GM18520 (cell line): ENCODE measurements around the gene PARD3.

Experiments used
- ATAC-seq: cut with Tn5 transposase; IDR thresholded peaks from one replicate; pipeline ENCODE4 v1.9.1; 2021; ENCODE audit not compliant: unreplicated experiment

Gene PARD3

GRCh38 chr10:34152434-34152833, 662.7 kb downstream of the PARD3 start:
- no peak for ATAC-seq

DNA sequence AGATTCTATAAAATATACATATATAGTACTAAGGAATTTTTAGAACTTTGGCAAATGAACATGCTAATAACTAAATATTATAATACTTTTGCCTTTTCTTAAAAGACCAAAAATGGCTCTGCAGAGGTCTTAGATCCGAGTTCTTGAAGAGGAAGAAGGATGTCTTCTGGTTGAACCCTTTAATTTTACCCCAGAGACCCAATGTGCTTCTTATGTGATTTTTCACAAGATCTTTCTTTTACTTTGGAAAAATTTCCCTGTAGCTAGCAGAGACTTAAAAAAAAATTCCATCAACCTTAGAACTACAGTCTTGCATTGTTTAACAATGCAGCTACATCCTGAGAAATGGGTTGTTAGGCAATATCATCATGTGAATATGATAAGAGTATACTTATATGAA, 663.2 kb downstream of the PARD3 start:
- no peak for ATAC-seq

- no peak for ATAC-seq
Observed at GRCh38 chr10:34151481-34151880, 663.6 kb downstream of the PARD3 start.

DNA sequence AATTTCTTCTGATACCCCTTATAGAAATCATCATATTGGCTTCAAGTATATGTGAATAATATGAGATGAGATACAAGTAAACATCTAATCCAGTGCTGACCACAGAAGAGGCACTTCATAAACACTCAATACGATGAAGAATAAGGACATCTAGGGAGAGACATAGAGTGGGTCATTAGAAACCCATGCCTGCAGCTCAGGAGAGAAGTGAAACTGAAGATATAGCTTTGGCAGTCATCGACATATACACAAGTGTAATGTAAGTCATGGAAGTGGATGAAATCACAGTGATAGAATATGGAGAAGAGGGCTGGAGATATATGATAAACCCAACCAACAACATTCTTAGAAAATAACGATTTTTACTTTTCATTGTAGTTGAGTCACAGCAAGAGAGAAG, 665.0 kb downstream of the PARD3 start:
- ATAC-seq: no peak

GRCh38 chr10:34148305-34148657, 666.8 kb downstream of the PARD3 start:
- ATAC-seq: no peak

GRCh38 chr10:34147641-34148304, 667.3 kb downstream of the PARD3 start:
- ATAC-seq: no peak

DNA sequence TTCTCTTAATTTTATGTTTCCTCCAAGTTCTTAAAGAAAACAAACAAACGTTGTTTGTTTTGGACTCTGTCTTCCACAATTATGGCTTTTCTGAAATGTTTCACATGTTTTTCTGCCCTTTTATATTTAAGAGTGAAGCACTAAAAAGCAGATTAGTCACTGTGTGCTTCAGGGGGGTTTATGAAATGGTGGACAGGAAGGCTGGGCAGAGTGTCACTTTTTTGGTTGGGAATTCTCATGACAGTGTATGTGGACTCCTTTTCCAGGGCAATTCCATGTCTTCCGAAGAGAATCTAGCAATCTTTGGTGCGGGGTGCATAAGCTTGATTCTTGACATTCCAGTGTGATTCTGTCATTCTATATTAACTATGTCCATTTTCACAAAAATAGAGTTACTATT, 669.4 kb downstream of the PARD3 start:
- ATAC-seq: no peak

GRCh38 chr10:34143466-34143865, 671.6 kb downstream of the PARD3 start:
- no peak for ATAC-seq

- no peak for ATAC-seq
Observed at GRCh38 chr10:34141032-34141680, 673.9 kb downstream of the PARD3 start.

DNA sequence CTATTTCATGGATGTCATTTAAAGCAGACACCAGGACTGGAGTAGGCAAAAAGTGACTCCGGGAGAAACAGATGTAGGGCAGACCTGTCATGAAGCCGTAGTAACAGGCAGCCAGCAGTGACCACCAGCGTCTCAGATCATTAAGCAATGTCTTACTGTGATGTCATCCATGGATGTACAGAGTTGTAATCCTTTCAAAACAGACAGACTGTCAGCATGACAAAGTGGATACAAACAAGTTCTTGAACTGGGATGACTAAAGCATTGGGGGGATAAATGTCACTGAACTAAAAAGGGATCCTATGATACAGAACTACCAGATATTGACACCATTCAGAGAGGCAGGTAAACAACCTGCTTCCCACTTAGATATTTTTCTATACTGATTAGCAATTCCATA, 675.5 kb downstream of the PARD3 start:
- ATAC-seq: no peak

DNA sequence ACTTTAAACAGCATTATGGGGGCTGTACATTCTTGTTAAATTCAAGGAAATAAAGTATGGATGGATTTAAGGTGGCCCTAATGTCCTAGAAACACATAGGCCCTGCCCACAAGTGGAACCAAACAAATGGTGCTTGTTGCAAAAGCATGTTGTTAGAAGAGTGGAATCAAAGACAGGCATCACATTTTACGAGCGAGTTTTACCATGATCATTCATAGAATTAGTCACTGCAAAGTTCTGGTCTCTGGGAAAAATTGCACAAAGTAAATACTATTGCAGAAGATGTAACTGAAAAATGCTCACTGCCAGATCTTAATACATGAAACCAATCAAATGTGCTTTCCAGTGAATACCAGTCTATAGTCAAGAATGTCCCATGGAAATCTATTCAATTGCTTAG, 677.1 kb downstream of the PARD3 start:
- ATAC-seq: no peak

DNA sequence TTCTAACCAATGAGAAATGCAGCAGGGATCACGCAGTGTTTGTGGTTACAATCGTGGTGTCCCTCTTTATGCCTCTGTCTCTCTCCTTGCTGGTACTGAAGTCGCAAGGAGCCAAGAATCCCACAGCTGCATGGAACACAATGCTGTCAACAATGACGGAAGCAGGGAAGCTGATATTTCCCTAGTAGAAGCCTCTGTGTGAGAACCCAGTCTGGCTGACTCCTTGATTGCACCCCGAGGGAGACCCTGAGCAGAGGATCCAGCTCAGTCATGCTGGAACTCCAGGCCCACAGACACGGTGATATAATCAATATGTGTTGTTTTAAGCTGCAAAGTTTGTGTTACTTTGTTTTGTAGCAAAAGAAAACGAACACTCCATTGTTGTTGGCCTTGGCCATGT, 677.9 kb downstream of the PARD3 start:
- ATAC-seq: no peak

DNA sequence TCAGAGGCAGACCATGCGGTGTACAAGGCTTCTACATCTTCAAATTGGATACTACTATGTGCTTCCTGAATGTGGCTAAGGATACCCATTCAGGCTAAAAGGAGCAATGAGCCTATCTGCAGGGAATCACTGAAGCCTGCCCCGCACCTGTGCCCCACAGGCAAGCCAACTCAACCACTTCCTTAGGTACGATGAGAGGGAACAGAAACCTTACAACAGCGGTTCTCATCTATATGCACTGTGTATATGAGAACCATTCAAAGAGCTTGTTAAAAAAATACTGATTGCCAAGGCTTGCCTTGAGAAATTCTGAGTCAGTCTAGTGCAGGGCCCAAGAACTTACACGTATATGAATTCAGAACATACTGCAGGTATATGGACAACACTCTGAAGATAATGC, 679.6 kb downstream of the PARD3 start:
- no peak for ATAC-seq

- no peak for ATAC-seq
Observed at GRCh38 chr10:34134602-34135001, 680.5 kb downstream of the PARD3 start.

DNA sequence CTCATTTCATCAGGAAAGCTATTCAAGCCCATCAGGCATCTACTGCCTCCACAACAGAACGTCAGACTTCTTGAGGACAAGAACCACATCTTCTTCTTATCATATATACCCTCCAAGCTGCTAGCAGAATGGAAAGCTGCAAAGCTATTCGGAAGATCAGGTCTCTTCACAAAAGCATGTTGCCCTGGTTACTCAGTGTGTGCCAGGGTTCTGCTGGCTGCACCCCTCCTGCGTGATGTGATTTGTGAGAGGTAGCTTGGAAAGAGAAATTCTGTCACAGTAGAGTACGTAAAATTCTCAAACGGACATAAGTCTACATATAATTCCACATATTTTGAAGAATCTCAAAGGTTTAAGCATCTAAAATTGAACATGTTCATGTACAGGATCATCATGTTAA, 681.7 kb downstream of the PARD3 start:
- no peak for ATAC-seq

DNA sequence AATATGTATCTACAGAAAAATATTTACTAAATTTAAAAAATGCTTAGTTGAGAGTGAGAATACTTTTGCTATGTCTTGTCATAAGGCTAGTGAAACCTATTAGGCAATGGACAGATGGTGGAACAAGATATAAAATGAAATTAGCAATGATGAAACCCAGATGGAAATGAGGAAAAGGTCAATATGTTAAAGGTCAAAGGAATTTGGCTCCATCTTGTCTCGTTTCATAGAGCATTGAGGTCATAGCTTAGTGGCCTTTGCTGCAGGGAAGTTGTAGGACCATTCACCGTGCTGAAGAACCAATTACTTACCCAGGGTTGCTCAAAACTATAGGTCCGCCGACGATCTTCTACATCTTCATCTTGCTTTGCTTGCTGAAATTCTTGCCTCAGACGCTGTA, 683.9 kb downstream of the PARD3 start:
- ATAC-seq: no peak

DNA sequence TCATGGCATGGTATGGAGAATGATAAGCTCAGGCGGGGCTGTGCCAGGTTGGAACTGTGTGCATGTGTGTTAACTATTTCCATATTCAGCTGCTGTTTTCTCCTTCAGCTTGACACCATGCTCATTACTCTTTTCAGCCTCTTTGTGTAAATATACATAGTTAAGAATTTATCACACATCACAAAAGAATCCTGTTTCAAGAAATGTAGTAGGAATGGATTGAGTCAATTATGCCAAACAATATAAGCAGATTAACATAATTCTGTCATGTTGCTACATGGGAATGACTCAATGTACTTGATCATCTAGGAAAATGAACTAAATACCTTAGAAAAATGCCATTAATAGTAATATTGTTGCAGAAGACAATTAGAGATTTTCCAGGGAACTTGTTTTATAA, 687.4 kb downstream of the PARD3 start:
- ATAC-seq: no peak

DNA sequence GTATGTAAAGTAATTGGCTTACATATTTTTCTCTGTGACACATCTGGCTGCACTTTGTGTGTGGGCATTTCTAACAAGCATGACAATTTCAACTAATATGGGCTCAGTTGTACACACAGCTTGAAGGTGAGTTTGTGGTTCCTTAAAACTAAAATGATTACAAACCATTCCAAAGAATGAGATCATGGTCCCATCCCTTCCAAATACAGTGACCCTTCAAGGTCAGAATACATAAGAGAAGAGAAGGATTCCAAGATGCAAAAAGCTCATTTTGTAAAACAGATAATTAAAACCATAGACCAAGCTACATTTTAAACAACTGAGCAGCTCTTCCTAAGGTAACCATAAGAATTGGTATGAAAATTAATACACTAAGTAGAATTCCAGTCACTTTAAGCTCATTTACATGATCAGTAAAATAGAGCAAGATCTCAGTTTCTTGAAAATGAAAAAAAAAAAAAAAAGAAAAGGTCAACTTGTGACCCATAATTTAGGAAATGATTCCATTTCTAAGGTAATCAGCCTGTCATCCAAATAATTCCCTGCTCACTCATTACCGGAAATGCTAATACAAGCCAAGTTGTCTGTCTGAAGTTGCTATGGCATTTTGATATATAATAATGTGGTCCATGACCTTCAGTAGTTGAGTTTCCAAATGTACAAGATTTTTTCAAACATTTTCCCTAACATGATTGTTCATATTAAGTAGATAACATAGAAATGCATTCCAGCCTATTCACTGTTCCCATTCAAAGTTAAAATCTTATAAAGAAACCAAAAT, 688.5 kb downstream of the PARD3 start:
- ATAC-seq: no peak

DNA sequence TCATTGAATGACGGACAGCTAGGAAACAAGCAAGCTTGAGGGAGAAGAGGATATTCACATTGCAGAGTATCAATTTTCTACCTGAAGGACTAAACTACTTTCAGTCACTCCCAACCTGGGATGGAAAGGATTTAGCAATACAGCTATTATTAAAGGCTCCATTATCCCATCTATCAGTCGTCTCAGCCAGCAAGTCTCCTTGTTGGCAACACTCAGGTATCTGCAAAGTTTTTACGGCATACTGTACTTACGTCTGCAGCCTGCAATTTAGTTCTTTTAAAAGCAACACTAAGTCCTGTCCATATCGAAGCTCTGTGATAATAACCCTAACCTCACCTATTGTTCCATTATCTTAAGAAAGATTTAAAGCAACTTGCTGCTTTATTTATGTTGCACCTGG, 689.4 kb downstream of the PARD3 start:
- no peak for ATAC-seq

DNA sequence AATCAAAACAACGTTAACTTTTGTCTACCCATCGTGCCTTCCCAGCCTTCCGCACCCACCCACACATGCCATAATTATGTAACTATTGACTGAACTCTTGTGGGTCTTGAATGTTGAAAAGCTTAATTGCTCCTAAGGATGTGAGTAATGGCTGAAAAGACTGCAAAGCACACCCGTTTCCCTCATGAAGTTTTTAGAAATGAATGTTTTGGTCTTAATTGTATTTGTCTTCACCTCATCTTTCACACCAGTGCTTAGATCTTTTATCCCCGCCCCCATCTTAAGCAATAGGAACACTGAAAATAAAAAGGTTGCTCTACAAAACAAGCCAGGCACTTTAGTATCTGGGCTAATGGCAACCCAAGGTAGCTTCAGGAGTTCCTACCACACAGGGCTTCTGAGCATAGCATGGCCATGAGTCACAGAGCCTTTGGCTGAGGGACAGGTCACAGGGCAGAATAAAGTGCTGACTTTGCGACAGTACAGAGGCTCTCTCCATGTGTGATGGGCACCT, 690.5 kb downstream of the PARD3 start:
- no peak for ATAC-seq

DNA sequence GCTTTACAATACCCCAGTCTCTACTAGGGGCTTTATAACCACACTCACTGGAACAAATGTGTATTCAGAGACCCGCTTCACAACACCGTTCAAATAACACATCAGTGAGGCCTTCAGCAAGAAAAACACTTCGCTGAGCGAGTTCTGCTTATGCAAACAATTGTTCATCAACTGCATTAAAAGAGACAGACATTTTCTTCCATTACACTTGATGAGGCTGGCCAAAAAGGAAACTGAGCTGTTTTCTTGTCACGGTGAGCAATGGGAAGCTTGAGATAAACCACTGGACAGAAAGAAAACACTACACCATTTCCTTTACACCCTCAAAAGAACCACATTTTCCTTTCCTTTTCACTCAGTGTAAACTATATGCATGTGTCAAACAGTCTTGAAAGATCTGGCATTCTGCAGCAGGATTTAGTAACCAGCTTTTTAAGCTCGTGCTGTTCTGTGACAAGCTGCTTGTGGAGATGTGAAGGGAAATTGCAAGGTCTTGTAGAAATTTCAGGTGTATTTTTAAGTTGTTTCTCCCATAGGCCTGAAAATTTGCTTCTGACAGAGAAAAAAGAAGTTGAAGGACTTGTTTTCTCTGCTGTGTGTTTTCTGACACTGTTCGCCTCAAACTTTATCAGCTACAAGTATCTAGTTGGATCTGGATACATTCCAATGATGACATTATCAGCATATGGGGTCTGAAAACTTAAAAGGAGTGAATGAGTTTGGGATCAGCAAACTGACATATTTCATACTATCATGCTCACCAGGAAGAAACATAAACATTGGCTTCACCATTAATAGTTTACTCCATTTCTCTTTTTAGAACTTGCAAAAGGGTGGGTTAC, 693.1 kb downstream of the PARD3 start:
- ATAC-seq: no peak
